Measurements from ENCODE around the gene CCDC90B. TPM values are rescaled to one million over a fixed set of nuclear protein-coding genes. Genes with fewer than 3 reads are reported as not detected.

The CCDC90B gene
- polyA plus RNA-seq, 1 donor (not counting 4 experiments of a cell fraction or from before 2014, with no cell fraction given), result 46.9 TPM

- FAIRE-seq (no peak), DNase-seq (ENCODE audit: low read depth, low spot score) (no peak)
- Histone ChIP-seq H2AFZ (ENCODE audit: control insufficient read depth, low read length) (no peak overlapping the region), H3K9ac (ENCODE audit: control insufficient read depth, extremely low read depth, insufficient read depth, low read length) (no peak overlapping the region), H3K9me1 (ENCODE audit: control insufficient read depth, extremely low read depth, insufficient read depth, low read length) (no peaks in the 10 kb centered on the region), H4K20me1 (ENCODE audit: control insufficient read depth, extremely low read depth, insufficient read depth, low read length) (no peaks in the 10 kb centered on the region), H3K27me3 (ENCODE audit: control insufficient read depth, extremely low read depth, insufficient read depth, low read length) (no peaks in the 10 kb centered on the region), H3K36me3 (ENCODE audit: control insufficient read depth in 2 of 2, extremely low read depth in 1 of 2, insufficient read depth in 2 of 2, low read length in 2 of 2) (no peaks in the 10 kb centered on the region), H3K4me3 (ENCODE audit: control insufficient read depth in 2 of 3, extremely low read depth in 1 of 3, insufficient read depth in 2 of 3, low read depth in 1 of 3, low read length in 3 of 3) (no peak overlapping the region), H3K4me1 (ENCODE audit: control insufficient read depth, extremely low read depth, insufficient read depth, low read length) (no peaks in the 10 kb centered on the region), H3K4me2 (ENCODE audit: control insufficient read depth, extremely low read depth, insufficient read depth, low read depth, low read length) (no peak overlapping the region), H3K27ac (ENCODE audit: control insufficient read depth, insufficient read depth, low read length) (no peak overlapping the region), H3K9me3 (ENCODE audit: control insufficient read depth, low read depth, low read length) (no peaks in the 10 kb centered on the region), H3K79me2 (ENCODE audit: control insufficient read depth, insufficient read depth, low read length) (no peaks in the 10 kb centered on the region)
- dilution Hi-C loops (cut with MboI; ENCODE audit: extremely low pct_ligation_motif_present, low sequenced_read_pairs), result no loop called here
- TF ChIP-seq, protein P1, sequence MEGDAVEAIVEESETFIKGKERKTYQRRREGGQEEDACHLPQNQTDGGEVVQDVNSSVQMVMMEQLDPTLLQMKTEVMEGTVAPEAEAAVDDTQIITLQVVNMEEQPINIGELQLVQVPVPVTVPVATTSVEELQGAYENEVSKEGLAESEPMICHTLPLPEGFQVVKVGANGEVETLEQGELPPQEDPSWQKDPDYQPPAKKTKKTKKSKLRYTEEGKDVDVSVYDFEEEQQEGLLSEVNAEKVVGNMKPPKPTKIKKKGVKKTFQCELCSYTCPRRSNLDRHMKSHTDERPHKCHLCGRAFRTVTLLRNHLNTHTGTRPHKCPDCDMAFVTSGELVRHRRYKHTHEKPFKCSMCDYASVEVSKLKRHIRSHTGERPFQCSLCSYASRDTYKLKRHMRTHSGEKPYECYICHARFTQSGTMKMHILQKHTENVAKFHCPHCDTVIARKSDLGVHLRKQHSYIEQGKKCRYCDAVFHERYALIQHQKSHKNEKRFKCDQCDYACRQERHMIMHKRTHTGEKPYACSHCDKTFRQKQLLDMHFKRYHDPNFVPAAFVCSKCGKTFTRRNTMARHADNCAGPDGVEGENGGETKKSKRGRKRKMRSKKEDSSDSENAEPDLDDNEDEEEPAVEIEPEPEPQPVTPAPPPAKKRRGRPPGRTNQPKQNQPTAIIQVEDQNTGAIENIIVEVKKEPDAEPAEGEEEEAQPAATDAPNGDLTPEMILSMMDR (optimal IDR thresholded peaks at IDR 0.05 in 1 of 3, IDR thresholded peaks at IDR 0.05 in 1 of 3, conservative IDR thresholded peaks at IDR 0.05 in 1 of 3; ENCODE audit: extremely low read depth in 1 of 3, insufficient read depth in 2 of 3, low read length in 3 of 3), result no peak
- TF ChIP-seq EZH2 (IDR thresholded peaks at IDR 0.05; ENCODE audit: low read length), result no peak
Observed at GRCh38 chr11:83221694-83222093, 64.5 kb downstream of the CCDC90B start.

GRCh38 chr11:83220260-83220659 is 65.9 kb downstream of the CCDC90B start:
- H3K9ac ChIP-seq (ENCODE audit: control insufficient read depth, extremely low read depth, insufficient read depth, low read length), result no peak overlapping the region
- dilution Hi-C loops (cut with MboI; ENCODE audit: extremely low pct_ligation_motif_present, low sequenced_read_pairs), result no loop called here
- H2AFZ ChIP-seq (ENCODE audit: control insufficient read depth, low read length), result no peak overlapping the region
- TF ChIP-seq, protein P1 (optimal IDR thresholded peaks at IDR 0.05 in 1 of 3, IDR thresholded peaks at IDR 0.05 in 1 of 3, conservative IDR thresholded peaks at IDR 0.05 in 1 of 3; ENCODE audit: extremely low read depth in 1 of 3, insufficient read depth in 2 of 3, low read length in 3 of 3), result no peak
- TF ChIP-seq EZH2 (IDR thresholded peaks at IDR 0.05; ENCODE audit: low read length), result no peak
- no peaks in the 10 kb centered on the region for H3K9me3 ChIP-seq (ENCODE audit: control insufficient read depth, low read depth, low read length)
- no peak overlapping the region for H3K4me2 ChIP-seq (ENCODE audit: control insufficient read depth, extremely low read depth, insufficient read depth, low read depth, low read length)
- FAIRE-seq (no peak), DNase-seq (ENCODE audit: low read depth, low spot score) (no peak)
- no peaks in the 10 kb centered on the region for H4K20me1 ChIP-seq (ENCODE audit: control insufficient read depth, extremely low read depth, insufficient read depth, low read length)
- no peaks in the 10 kb centered on the region for H3K9me1 ChIP-seq (ENCODE audit: control insufficient read depth, extremely low read depth, insufficient read depth, low read length)
- H3K27me3 ChIP-seq (ENCODE audit: control insufficient read depth, extremely low read depth, insufficient read depth, low read length), result no peaks in the 10 kb centered on the region
- no peak overlapping the region for H3K4me3 ChIP-seq (ENCODE audit: control insufficient read depth in 2 of 3, extremely low read depth in 1 of 3, insufficient read depth in 2 of 3, low read depth in 1 of 3, low read length in 3 of 3)
- H3K36me3 ChIP-seq (ENCODE audit: control insufficient read depth in 2 of 2, extremely low read depth in 1 of 2, insufficient read depth in 2 of 2, low read length in 2 of 2), result no peaks in the 10 kb centered on the region
- no peak overlapping the region for H3K27ac ChIP-seq (ENCODE audit: control insufficient read depth, insufficient read depth, low read length)
- H3K4me1 ChIP-seq (ENCODE audit: control insufficient read depth, extremely low read depth, insufficient read depth, low read length), result no peaks in the 10 kb centered on the region
- no peaks in the 10 kb centered on the region for H3K79me2 ChIP-seq (ENCODE audit: control insufficient read depth, insufficient read depth, low read length)

All from keratinocyte (primary cell).